ENCODE measurements around the gene NXF2.

The NXF2 gene

DNA sequence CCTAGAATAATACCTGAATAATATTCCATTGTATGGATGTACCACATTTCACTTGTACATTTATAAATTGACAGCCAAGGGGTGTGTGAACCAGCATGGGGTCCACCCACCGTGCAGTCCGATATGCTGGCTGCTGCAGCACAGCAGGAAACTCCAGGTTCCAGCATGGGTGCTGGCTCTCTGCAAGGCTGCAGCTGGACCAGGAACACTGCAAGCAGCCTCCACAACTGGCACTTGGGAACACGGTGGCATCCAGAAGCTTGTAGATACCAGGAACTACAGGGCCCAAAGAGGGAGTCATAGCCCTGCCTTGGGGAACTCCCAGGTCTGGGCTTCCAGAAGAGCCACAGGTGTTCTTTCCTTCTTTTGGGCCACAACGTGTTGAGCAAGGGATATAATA, 91.2 kb downstream of the NXF2 start:
- Histone ChIP-seq H2AFZ (ENCODE audit: low read depth, low read length) (no peak overlapping the region), H3K79me2 (ENCODE audit: insufficient read depth, low read length) (no peaks in the 10 kb centered on the region), H4K20me1 (ENCODE audit: insufficient read depth, low read length) (no peaks in the 10 kb centered on the region), H3K4me2 (ENCODE audit: insufficient read depth, low read length) (no peak overlapping the region), H3K27ac (ENCODE audit: low read length) (no peak overlapping the region), H3K36me3 (ENCODE audit: insufficient read depth, low read length) (no peaks in the 10 kb centered on the region), H3K27me3 (ENCODE audit: insufficient read depth, low read length, poor library complexity) (no peaks in the 10 kb centered on the region), H3K4me1 (ENCODE audit: insufficient read depth, low read length) (peaks cover 6% of the 10 kb centered on the region; the same call in 1 of the 2 replicates), H3K9ac (ENCODE audit: low read depth, low read length) (no peak overlapping the region), H3K9me3 (ENCODE audit: insufficient read depth, low read length, severe bottlenecking) (no peaks in the 10 kb centered on the region), H3K4me3 (ENCODE audit: low read depth in 1 of 2, low read length in 2 of 2) (no peak overlapping the region)
- TF ChIP-seq, protein P1, sequence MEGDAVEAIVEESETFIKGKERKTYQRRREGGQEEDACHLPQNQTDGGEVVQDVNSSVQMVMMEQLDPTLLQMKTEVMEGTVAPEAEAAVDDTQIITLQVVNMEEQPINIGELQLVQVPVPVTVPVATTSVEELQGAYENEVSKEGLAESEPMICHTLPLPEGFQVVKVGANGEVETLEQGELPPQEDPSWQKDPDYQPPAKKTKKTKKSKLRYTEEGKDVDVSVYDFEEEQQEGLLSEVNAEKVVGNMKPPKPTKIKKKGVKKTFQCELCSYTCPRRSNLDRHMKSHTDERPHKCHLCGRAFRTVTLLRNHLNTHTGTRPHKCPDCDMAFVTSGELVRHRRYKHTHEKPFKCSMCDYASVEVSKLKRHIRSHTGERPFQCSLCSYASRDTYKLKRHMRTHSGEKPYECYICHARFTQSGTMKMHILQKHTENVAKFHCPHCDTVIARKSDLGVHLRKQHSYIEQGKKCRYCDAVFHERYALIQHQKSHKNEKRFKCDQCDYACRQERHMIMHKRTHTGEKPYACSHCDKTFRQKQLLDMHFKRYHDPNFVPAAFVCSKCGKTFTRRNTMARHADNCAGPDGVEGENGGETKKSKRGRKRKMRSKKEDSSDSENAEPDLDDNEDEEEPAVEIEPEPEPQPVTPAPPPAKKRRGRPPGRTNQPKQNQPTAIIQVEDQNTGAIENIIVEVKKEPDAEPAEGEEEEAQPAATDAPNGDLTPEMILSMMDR (IDR thresholded peaks at IDR 0.05; ENCODE audit: borderline replicate concordance, extremely low read depth, low read length, poor library complexity, severe bottlenecking): no peak
- TF ChIP-seq EZH2 (IDR thresholded peaks at IDR 0.05; ENCODE audit: borderline replicate concordance, low read depth, low read length, severe bottlenecking): no peak
- ATAC-seq (ENCODE audit: insufficient read depth, low read depth) (no peak), DNase-seq (no peak)

DNA sequence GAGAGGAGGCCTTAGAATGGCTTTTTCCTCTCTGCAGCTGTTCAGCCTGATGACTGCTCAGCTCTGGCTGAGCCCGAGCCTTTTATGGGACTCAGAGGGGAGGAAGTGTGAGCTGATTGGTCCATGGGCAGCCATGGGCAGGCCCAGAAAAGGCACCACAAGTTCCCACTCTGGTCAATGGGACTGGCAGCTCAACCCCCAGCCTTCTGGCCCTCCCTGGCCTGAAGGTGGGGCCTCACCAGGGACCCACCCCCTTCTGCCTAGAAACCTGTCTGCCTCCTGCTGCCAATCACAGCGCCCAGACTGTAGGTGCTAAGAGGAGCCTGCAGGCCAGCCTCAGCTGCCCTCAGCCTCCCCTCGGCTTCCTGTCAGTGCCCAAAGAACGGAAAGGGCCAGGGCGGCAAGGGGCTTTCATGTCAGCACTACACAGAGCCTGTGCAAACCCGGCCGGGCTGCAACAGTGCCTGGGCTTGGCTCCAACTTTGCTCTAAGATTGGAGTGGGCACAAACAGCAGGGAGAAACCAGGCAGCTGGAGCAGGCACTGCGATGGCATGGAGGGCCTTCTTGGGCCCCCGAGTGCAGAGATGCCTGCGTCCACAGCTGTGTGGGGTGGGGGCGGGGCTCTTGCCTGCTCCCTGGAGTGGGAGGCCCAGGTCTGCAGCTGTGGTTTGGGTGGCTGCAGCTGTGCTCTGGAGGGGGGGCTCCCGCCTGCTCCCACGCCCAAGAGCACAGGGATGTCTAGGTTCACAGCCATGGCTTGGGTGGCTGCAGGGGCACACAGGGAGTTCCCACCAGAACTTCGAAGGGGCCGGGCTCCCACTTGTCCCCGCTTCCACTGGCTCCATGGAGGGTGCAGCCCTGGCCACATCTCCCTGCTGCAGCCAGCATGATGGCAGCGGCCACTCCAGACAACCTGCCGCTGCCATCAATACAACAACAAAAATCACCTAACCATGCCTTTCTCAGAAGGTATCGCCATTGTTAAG, 92.6 kb downstream of the NXF2 start:
- DNase-seq: peak; percentile 39
- no peak overlapping the region for H3K9ac ChIP-seq (ENCODE audit: low read depth, low read length)
- peak; percentile 67 for ATAC-seq (ENCODE audit: insufficient read depth, low read depth)
- TF ChIP-seq, protein P1 (IDR thresholded peaks at IDR 0.05; ENCODE audit: borderline replicate concordance, extremely low read depth, low read length, poor library complexity, severe bottlenecking): no peak
- no peak for TF ChIP-seq EZH2 (IDR thresholded peaks at IDR 0.05; ENCODE audit: borderline replicate concordance, low read depth, low read length, severe bottlenecking)
- no peak overlapping the region for H3K4me3 ChIP-seq (ENCODE audit: low read depth in 1 of 2, low read length in 2 of 2)
- H3K36me3 ChIP-seq (ENCODE audit: insufficient read depth, low read length): no peaks in the 10 kb centered on the region
- no peaks in the 10 kb centered on the region for H3K27me3 ChIP-seq (ENCODE audit: insufficient read depth, low read length, poor library complexity)
- no peak overlapping the region for H2AFZ ChIP-seq (ENCODE audit: low read depth, low read length)
- no peaks in the 10 kb centered on the region for H4K20me1 ChIP-seq (ENCODE audit: insufficient read depth, low read length)
- H3K27ac ChIP-seq (ENCODE audit: low read length): no peak overlapping the region
- H3K4me2 ChIP-seq (ENCODE audit: insufficient read depth, low read length): no peak overlapping the region
- H3K4me1 ChIP-seq (ENCODE audit: insufficient read depth, low read length): peaks cover 6% of the 10 kb centered on the region; the same call in 1 of the 2 replicates
- H3K79me2 ChIP-seq (ENCODE audit: insufficient read depth, low read length): no peaks in the 10 kb centered on the region
- H3K9me3 ChIP-seq (ENCODE audit: insufficient read depth, low read length, severe bottlenecking): no peaks in the 10 kb centered on the region

DNA sequence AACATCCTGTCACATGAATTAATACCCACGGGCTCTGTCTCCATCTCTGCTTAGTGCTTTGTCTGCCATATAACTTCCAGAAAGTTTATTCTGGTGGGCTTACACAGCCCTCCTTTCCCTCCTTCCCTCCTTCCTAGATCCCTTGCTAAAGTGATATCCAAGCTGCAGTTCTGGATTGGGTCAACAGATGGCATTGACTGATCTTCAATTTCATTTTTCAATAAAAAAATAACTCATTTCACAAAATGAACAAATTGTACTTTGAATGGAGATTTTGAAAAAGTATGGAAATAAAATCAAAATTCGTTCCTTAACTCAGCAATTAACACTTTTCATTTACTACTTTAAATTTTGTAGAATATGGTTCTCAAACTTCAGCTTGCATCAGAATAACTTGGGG, 94.9 kb downstream of the NXF2 start:
- no peak overlapping the region for H3K4me3 ChIP-seq (ENCODE audit: low read depth in 1 of 2, low read length in 2 of 2)
- H3K9me3 ChIP-seq (ENCODE audit: insufficient read depth, low read length, severe bottlenecking): no peaks in the 10 kb centered on the region
- no peak overlapping the region for H3K9ac ChIP-seq (ENCODE audit: low read depth, low read length)
- no peaks in the 10 kb centered on the region for H3K36me3 ChIP-seq (ENCODE audit: insufficient read depth, low read length)
- no peak for DNase-seq
- no peaks in the 10 kb centered on the region for H3K27me3 ChIP-seq (ENCODE audit: insufficient read depth, low read length, poor library complexity)
- no peaks in the 10 kb centered on the region for H3K79me2 ChIP-seq (ENCODE audit: insufficient read depth, low read length)
- no peak for ATAC-seq (ENCODE audit: insufficient read depth, low read depth)
- no peaks in the 10 kb centered on the region for H4K20me1 ChIP-seq (ENCODE audit: insufficient read depth, low read length)
- TF ChIP-seq EZH2 (IDR thresholded peaks at IDR 0.05; ENCODE audit: borderline replicate concordance, low read depth, low read length, severe bottlenecking): no peak
- TF ChIP-seq, protein P1 (IDR thresholded peaks at IDR 0.05; ENCODE audit: borderline replicate concordance, extremely low read depth, low read length, poor library complexity, severe bottlenecking): peak; percentile 20
- no peak overlapping the region for H2AFZ ChIP-seq (ENCODE audit: low read depth, low read length)
- H3K27ac ChIP-seq (ENCODE audit: low read length): no peak overlapping the region
- H3K4me2 ChIP-seq (ENCODE audit: insufficient read depth, low read length): no peak overlapping the region
- H3K4me1 ChIP-seq (ENCODE audit: insufficient read depth, low read length): peaks cover 6% of the 10 kb centered on the region; the same call in 1 of the 2 replicates
